Neural cell (in vitro differentiated cells): Measurements from ENCODE around the gene CCDC33.
A peak's percentile ranks its signal among the peaks of the same experiment; 100 is the strongest.

Source experiments
- EP300 ChIP-seq: fragments of 450-650 bp; conservative IDR thresholded peaks from 2 replicates; pipeline ENCODE4 v1.6.1; 2014; ENCODE audit warnings: antibody characterized with exemption, mild to moderate bottlenecking, moderate library complexity; ENCODE audit not compliant: poor library complexity, severe bottlenecking
- EZH2 ChIP-seq: fragments of 200-600, 300-800 bp; shearing (Covaris generic), sonication (generic); IDR thresholded peaks from 2 replicates; pipeline ENCODE4 v1.6.1; 2014; ENCODE audit warnings: antibody characterized with exemption, low read length, borderline replicate concordance, mild to moderate bottlenecking; ENCODE audit not compliant: insufficient read depth, poor library complexity, severe bottlenecking
- RAD21 ChIP-seq: fragments of 450-650 bp; conservative IDR thresholded peaks from 2 replicates; pipeline ENCODE4 v1.6.1; 2014; ENCODE audit warnings: antibody characterized with exemption, mild to moderate bottlenecking, moderate library complexity
- TAF1 ChIP-seq: IDR thresholded peaks from 2 replicates; pipeline ENCODE4 v1.6.1; 2012; ENCODE audit warnings: low read depth
- TF ChIP-seq, protein P1 (sequence below): fragments of 450-650 bp; IDR thresholded peaks from 2 replicates; pipeline ENCODE4 v1.5.1; 2014; ENCODE audit warnings: antibody characterized with exemption, mild to moderate bottlenecking, moderate library complexity; ENCODE audit not compliant: poor library complexity, severe bottlenecking

DNA sequence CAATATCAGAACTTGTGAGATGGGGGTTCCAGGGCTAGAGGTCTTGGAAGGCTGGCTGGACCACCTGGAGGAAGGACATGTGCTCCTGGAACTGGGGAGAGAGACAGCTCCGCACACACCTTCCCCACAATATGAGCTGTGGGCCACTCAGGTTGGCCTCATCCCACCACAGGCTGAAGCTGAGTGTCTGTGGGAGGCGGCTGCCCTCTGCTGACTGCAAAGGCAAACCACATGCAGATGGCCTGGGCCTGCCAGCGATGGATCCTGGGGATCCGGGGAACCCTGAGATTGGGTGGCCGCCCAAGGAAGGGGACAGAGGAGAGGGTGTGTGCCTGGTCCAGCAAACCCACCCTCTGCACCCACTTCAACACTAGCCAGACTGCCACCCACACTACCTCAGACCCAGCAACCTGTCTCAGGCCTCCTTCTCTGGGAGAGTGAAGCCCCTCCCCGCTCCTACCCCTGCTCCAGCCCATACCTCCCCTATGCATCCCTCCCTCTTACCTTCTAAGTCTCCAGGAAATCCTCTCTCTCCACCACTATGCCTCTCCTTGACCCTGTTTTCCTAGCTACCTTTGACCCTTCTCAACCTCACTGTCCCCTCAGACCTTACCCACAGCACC lies 86.5 kb downstream of the CCDC33 start:
- TF ChIP-seq, protein P1, sequence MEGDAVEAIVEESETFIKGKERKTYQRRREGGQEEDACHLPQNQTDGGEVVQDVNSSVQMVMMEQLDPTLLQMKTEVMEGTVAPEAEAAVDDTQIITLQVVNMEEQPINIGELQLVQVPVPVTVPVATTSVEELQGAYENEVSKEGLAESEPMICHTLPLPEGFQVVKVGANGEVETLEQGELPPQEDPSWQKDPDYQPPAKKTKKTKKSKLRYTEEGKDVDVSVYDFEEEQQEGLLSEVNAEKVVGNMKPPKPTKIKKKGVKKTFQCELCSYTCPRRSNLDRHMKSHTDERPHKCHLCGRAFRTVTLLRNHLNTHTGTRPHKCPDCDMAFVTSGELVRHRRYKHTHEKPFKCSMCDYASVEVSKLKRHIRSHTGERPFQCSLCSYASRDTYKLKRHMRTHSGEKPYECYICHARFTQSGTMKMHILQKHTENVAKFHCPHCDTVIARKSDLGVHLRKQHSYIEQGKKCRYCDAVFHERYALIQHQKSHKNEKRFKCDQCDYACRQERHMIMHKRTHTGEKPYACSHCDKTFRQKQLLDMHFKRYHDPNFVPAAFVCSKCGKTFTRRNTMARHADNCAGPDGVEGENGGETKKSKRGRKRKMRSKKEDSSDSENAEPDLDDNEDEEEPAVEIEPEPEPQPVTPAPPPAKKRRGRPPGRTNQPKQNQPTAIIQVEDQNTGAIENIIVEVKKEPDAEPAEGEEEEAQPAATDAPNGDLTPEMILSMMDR, result peak; percentile 99
- no peak for TF ChIP-seq TAF1
- peak; percentile 13 for TF ChIP-seq EP300
- TF ChIP-seq EZH2, result no peak
- peak; percentile 100 for TF ChIP-seq RAD21
